ENCODE data around the gene ACER3. TPM values are rescaled to one million over a fixed set of nuclear protein-coding genes. Genes with fewer than 3 reads are reported as not detected.
A peak's percentile ranks its signal among the peaks of the same experiment; 100 is the strongest.

Gene ACER3
- total RNA-seq, 4 donors from 2014 or later, result 19.0 to 26.6 (median 22.0) TPM

DNA sequence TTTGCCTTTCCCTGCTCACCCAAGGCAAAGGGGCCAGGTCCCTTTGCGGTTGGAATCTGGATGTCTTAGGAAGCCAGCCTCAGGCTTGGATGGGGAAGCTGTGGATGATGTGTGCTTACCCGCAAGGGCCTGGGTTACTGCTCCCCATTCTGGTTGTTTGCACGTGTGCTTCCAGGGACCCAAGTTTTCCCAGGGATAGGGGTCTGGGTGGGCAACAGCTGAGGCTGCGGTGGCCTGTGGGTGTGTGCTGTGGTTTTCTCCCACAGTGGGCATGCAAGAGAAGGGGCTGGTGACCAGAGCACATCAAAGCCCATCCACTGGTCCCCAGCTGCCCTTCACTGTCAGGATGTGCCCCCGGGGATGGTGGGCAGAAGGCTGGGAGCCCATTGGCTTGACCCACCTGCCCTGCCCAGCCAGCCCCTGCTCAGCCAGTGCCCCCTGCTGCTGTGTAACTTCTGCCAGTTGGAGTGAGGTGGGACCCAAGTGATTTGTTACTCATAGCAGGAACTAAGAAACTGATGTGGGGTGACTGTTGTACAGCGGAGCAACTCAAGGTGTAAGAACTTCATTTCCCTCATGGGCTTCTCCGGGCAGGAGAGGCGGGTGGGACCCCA is 209.4 kb downstream of the ACER3 start:
- ATAC-seq (ENCODE audit: low FRiP score), result no peak
- peak; percentile 0 for DNase-seq (ENCODE audit: low spot score)
- TF ChIP-seq, protein P1, sequence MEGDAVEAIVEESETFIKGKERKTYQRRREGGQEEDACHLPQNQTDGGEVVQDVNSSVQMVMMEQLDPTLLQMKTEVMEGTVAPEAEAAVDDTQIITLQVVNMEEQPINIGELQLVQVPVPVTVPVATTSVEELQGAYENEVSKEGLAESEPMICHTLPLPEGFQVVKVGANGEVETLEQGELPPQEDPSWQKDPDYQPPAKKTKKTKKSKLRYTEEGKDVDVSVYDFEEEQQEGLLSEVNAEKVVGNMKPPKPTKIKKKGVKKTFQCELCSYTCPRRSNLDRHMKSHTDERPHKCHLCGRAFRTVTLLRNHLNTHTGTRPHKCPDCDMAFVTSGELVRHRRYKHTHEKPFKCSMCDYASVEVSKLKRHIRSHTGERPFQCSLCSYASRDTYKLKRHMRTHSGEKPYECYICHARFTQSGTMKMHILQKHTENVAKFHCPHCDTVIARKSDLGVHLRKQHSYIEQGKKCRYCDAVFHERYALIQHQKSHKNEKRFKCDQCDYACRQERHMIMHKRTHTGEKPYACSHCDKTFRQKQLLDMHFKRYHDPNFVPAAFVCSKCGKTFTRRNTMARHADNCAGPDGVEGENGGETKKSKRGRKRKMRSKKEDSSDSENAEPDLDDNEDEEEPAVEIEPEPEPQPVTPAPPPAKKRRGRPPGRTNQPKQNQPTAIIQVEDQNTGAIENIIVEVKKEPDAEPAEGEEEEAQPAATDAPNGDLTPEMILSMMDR (IDR thresholded peaks at IDR 0.05), result no peak

DNA sequence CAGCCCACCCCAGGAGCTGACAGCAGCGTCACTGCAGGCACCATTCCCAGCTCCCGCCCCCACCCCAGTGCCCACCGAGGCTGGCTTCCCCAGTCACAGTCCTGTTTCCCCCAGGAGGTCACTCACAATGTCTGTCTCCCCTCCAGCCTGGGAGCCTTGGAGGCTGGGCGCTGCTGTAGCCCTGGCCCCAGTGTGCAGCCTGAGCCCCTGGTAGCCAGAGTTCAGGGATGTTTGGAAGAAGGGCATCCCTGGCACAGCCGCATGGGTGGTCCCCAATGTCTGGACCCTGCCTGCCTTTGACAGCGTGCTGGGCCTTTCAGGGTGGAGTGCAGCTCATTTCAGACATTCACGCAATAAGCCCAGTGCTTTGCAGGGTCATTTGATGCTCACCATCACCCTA is 210.4 kb downstream of the ACER3 start:
- DNase-seq (ENCODE audit: low spot score), result peak; percentile 3
- TF ChIP-seq, protein P1 (IDR thresholded peaks at IDR 0.05), result no peak
- no peak for ATAC-seq (ENCODE audit: low FRiP score)

DNA sequence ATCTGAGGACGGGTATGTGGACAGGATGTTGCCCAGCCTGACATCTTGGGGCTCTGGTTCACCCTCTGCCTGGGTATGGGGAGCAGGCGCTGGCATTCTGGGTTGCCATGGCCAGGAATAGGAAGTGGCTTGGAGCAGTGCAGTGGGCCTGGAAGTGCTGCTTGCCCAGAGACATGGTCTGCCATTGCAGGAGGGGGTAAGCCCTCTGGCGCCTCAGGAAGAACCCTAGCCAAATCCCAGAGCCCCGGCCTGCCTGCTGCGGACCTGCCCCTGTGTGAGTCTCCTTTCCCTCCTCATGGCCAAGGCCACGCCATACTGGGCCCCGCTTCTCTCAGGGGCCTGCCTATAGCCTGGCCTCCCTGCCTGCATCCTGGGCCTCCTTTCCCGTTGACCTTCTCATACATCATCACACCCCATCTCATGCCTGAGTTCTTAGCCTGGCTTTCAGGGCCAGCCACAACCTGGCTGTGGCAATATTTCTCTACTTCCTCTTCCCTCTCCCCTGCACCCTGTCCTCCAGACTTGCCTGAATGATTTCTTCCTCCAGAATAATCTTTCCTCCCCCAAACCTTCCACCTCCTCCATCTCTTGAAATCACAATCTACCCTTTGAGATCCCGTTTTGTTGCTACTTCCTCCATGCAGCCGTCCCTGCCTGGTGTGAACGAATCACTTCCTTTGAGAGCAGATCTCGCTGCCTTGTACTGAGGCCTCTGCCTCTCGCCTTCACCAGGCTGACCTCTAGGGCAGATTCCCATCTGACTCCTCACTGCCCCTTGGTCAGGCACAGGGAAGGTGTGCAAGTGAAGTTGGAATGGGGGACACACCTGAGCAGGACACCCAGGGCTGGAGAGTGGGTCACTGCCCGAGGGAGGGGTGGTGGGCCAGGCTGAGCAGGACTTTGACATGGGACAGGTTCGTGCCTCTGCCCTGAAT is 211.2 kb downstream of the ACER3 start:
- ATAC-seq (ENCODE audit: low FRiP score), result no peak
- peak; percentile 14 for DNase-seq (ENCODE audit: low spot score)
- TF ChIP-seq, protein P1 (IDR thresholded peaks at IDR 0.05), result no peak

DNA sequence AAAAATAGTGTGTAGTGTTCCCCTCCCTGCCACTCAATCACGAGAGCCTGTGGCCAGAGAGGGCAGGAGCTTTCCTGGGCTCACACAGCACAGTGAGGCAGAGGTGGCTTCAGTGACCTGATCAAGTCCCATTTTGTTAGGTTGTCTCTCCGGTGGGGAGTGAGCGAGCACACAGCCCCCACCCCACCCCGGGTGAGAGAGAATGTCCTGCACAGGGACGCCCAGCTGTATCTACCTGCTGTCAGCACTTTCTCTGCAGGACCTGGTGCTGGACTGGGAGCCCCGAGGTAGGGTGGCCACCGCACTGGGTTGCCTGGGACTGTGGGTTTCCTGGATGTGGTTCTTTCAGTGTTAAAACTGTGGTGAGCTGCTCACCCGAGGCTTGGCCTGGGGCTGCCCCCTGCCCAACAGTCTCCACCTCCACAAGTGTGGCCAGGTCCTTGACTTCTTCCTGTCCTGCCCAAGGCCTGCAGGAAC is 212.2 kb downstream of the ACER3 start:
- no peak for ATAC-seq (ENCODE audit: low FRiP score)
- TF ChIP-seq, protein P1 (IDR thresholded peaks at IDR 0.05), result no peak
- no peak for DNase-seq (ENCODE audit: low spot score)

DNA sequence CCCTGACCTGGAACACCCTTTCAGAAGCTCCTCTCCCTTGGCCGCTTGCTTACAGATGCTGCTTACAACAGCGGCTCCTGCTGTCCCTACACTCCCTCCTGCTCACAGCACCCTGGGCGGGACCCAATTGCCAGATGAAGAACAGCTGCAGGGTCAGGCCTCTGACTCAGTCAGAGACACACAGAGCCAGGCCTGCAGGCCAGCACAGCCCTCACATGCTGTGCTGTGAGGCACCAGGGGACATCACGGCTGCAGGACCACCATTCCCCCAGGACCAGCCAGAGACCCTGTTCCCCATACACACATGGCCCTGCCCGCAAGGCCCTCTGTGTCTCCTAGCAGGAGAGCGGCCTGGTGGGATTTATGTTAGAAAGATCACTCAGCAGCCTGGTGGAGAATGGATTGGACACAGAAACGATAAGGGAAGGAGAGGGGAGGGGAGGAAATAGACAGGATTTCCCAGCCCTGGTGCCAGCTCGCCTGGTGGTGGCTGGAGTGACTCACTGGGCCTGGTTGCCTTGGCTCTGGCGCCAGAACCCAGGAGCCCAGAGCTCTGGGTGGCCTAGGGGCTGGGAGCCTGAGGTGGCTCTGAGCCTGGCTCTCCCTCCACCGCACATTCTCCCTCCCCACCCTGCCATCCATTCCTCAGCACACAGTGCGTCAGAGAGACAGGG is 212.7 kb downstream of the ACER3 start:
- ATAC-seq (ENCODE audit: low FRiP score) (peak; percentile 85), DNase-seq (ENCODE audit: low spot score) (peak; percentile 53)
- TF ChIP-seq, protein P1 (IDR thresholded peaks at IDR 0.05), result no peak

DNA sequence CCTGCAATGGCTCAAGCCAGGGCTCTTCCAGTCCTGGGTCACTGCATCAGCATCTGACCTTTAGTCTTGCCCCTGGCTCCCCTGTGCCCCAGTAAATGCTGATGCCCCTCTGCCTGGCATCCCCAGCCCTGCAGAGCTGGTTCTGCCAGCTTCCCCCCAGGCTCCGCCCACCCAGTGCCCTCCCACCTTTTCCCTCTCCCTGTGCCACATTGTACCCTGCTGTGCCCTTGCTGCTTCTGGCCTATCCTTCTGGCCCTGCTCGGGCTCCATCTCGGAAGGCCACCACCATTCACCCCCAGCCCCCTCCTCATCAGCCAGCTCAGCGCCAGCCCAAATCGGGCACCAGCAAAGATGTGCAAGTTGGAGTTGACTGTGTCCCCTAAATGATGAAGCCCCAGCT is 213.5 kb downstream of the ACER3 start:
- TF ChIP-seq, protein P1 (IDR thresholded peaks at IDR 0.05), result no peak
- DNase-seq (ENCODE audit: low spot score) (peak; percentile 16), ATAC-seq (ENCODE audit: low FRiP score) (no peak)

All from omental fat pad (tissue), 4 donors.